ENCODE data around the gene IL5.
"Not testable (repeated sequence)": the region's sequence is repeated elsewhere in the genome, so short reads cannot be mapped to it uniquely, and the experiment has no call there.

Gene IL5

DNA sequence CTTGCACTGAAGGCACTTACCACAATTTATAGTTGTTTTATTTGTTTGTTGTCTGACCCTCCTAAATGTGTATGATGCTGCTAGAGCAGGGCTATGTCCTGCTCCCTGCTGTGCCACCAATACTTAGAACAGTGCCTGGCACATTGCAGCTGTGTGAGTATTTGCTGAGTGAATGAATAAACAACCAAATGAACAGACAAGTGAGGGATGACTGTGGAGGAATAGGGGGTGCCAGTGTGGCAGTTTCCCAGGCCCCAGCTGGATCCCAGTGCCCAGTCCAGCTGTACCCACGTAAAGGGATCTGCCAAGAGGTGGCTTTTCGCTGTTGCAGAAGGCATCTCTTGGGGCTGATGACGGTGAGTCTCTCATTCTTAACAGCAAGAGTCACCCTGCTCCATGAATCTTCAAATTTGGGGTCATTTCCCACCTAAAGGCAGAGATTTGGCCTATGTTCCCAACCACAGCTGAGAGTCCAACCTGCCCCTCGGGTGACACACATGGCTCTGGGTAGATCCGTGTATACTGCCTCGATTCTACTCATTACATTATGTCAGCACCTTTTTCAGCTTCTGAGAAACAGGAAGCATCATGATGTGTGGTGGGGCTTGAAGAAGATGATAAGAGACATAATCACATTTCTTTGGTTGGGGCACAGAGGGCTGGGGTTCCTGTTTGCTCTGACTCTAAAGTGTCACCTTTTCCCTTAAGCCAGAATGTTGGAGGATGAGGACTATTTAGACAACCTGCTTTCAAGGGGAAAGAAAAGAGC is 14.3 kb downstream of the IL5 start:
- DNase-seq, result peak in 1 of 5 donors; percentile 46

DNA sequence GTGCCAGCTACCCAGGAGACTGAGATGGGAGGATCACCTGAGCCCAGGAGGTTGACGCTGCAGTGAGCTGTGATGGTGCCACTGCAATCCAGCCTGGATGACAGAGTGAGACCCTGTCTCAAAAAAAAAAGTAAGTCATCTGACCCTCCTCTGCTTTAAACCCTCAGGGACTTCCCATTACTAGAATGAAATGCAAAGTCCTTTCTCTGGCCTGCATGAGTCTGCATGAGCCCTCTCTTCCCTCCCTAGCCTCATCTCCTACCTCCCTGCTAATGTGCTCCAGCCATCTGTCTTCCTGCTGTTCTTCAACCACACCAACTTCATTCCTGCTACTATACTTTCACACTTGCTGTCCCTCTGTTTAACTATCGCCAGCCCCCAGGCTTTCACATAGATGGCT is 15.3 kb downstream of the IL5 start:
- no peak for DNase-seq

DNA sequence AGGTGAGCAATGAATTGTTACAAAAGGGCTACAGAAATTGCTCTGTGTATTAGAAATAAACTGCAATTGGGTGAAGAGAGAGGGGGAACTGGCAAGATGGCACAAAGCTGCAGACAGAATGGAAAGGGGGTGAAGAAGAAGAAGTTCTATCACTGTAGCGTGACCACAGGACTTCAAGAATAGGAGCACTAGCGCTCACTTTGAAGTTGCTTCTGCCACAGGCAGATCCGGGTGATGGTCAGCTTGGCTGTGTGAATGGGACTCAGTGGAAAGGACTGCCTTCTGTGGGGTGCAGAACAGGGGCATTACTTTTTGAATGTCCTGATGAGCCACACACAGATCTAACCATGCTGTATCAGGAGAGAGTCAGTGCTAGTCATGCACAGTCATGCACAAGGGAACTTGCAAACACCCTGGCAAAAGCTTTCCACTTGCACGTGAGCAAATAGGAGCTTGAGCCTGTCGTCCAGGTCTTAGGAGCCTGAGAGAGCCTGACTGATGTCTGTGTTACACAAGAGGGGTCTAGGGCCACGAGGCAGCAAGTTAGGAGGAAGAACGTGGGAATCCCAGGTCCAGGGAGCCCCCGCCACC is 16.3 kb downstream of the IL5 start:
- no peak for DNase-seq

DNA sequence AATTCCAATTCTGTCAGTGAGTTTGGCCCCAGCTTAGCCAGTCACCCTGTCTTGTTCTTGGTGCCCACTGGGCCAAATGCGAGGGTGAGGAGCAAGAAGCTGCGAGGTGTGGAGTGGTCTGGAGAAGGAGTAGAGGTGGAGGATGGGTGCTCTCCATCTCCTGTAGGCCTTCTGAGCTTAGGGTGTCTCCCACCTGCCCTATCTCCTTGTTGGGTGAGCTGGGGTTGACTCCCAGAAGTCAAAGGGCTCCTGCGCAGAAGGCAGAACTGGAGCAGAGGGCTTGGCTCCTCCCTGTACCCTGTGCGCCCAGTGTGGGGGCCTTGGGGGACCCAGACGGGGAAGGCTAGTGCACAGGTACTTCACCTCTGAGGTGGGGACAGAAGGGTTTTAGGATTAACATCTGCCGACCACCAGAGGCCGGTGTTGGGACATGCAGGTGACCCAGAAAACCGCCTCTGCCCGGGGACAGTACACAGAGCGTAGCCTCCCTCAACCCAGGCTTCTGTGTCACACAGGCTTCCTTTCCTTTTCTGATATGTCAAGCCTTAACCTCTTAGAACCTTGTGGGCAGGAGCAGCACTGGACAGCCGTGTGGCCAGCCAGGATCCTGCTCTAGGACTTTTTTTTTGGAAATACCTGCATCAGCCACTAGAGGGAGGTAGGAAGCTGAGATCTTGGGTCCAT is 16.9 kb downstream of the IL5 start:
- DNase-seq, result peak in 3 of 5 donors; percentile 5 to 57 (median 22)

DNA sequence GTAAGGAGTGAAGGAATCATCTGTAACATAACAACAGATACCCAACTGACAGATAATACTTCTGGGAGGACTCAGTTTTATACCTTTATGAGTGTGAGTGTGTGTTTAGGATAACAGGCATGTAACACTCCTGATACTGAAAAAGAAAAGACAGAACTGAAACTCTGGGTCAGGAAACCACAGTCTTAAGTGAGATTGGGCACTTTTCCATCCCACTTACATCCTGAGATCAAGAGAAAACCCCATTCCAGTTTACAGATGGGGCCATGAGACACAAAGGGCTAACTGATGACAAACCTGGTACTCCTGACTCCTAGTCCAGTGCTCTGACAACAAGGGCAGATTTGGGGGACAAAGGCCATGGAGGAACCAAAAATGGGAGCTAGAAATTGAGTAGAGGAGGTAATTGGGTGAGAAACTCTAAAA is 18.0 kb downstream of the IL5 start:
- DNase-seq, result peak in 1 of 5 donors; percentile 49

DNA sequence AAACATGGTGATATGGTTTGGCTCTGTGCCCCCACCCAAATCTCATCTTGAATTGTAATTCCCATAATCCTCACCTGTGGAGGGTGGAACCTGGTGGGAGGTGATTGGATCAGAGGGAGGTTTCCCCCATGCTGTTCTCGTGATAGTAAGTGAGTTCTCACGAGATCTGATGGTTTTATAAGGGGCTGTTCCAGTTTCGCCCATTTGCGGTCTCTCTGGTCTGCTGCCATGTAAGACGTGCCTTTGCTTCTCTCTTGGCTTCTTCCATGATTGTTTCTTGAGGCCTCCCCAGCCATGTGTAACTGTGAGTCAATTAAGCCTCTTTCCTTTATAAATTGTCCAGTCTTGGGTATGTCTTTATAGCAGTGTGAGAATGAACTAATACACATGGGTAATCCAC is 18.4 kb downstream of the IL5 start:
- not testable (repeated sequence) for DNase-seq

DNA sequence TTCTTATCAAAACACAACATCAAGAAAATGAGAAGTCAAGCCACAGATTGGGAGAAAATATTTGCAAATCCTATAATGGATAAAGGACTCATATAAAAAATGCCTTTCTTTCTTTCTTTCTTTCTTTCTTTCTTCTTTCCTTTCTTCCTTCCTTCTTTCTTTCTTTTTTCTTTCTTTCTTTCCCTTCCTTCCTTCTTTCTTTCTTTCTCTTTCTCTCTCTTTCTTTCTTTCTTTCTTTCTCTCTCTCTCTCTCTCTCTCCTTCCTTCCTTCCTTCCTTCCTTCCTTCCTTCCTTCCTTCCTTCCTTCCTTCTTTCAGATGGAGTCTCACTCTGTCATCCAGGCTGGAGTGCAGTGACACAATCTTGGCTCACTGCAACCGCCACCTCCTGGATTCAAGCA is 21.3 kb downstream of the IL5 start:
- not testable (repeated sequence) for DNase-seq

DNA sequence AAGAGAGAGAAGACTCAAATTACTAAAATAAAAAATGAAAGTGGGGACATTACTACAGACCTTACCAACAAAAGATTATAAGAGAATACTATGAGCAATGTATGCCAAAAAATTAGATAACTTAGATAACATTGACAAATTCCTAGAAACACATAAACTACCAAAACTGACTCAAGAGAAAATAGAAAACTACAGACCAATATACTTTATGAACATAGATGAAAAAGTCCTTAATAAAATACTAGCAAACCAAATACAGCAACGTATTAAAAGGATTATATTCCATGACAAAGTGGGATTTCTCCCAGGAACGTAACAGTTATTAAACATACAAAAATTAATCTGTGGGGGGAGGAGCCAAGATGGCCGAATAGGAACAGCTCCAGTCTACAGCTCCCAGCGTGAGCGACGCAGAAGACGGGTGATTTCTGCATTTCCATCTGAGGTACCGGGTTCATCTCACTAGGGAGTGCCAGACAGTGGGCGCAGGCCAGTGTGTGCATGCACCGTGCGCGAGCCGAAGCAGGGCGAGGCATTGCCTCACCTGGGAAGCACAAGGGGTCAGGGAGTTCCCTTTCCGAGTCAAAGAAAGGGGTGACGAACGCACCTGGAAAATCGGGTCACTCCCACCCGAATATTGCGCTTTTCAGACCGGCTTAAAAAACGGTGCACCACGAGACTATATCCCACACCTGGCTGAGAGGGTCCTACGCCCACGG is 29.5 kb downstream of the IL5 start:
- DNase-seq, result not testable (repeated sequence)

DNA sequence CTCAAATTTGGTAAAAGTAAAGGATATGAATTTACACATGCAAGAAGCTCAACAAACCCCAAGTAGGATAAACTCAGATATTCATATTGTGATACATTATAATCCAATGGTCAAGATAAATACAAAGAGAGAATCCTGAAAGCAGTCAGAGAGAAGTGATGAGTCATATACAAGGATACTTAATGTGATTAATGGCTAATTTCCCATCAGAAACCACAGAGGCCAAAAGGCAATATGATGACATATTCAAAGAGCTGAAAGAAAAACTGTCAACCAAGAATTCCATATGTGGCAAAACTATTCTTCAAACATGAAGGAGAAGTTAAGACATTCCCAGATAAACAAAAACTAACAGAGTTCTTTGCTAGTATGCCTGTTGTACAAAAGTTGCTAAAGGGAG is 33.2 kb downstream of the IL5 start:
- no peak for DNase-seq

DNA sequence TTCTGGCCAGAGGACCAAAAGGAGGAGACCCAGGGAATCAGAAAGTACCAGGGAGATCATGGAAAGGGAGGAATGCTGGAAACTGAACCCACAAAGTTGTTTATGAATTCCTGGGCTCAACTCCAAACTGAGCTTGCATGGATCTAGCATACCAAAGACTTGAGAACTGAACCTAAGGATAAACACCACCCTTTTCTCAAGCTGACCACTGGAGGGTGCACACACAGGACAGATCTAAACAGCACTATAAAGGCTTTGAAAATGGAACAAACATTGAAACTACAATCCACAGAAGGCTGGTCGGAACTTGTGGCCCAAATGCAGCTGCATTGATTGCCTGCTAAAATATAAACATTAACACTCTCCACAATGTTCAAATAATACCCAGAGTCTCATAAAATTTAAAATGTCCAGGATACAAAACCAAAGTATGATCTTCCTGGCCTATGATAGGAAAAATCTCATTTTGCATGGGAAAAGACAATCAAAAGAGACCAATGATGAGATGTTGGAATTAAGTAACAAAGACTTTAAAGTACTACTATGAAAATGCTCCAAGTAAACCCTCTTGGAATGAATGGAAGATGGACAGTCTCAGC is 37.1 kb downstream of the IL5 start:
- DNase-seq, result peak in 1 of 5 donors; percentile 49

DNA sequence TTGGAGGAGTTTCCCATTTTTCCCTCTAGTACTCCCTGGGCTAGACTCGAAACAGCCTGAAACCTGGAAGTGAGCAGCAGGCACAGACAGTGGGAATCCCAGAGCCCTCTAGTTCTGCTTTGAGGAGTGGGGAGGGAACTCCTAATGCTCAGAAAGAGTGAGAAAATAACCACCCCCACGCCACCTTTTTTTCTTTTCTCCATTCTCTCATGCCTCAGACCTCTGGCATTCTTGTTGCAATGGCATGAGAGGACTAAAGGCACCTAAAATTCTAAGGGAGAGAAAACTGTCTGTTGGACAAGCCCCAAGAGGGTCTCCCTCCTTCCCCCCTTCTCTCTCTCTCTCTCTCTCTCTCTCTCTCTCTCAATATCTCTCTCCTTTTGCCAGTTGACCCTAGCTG is 37.7 kb downstream of the IL5 start:
- no peak for DNase-seq

DNA sequence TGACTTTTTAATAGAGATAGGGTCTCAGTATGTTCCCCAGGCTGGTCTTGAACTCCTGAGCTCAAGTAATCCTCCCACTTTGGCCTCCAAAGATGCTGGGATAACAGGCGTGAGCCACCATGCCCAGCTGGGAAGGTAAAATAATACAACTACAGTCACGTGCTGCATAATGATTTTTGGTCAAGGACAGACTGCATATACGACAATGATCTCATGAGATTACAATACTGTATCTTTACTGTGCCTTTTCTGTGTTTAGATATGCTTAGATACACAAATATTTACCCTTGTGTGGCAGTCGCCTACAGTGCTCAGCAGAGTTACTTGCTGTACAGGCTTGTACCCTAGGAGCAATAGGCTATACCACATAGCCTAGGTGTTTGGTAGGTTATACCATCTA is 38.6 kb downstream of the IL5 start:
- no peak for DNase-seq

DNA sequence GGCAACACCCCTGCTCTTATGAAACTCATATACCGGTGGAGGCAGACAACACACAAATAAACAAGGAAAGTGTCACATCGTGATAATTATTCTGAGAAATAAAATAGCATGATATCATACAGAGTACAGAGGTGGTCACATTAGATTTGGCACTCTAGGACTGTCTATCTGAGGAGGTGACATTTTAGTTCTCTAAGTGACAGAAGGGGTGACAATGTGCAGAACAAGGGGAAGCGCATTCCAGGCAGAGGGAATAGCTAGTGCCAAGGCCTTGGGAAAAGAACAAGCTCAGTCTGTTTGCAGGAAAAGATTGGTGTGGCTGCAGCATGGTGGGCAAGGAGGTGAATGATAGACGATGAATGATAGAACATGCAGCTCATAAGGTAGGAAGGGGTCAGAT is 40.1 kb downstream of the IL5 start:
- DNase-seq, result no peak

DNA sequence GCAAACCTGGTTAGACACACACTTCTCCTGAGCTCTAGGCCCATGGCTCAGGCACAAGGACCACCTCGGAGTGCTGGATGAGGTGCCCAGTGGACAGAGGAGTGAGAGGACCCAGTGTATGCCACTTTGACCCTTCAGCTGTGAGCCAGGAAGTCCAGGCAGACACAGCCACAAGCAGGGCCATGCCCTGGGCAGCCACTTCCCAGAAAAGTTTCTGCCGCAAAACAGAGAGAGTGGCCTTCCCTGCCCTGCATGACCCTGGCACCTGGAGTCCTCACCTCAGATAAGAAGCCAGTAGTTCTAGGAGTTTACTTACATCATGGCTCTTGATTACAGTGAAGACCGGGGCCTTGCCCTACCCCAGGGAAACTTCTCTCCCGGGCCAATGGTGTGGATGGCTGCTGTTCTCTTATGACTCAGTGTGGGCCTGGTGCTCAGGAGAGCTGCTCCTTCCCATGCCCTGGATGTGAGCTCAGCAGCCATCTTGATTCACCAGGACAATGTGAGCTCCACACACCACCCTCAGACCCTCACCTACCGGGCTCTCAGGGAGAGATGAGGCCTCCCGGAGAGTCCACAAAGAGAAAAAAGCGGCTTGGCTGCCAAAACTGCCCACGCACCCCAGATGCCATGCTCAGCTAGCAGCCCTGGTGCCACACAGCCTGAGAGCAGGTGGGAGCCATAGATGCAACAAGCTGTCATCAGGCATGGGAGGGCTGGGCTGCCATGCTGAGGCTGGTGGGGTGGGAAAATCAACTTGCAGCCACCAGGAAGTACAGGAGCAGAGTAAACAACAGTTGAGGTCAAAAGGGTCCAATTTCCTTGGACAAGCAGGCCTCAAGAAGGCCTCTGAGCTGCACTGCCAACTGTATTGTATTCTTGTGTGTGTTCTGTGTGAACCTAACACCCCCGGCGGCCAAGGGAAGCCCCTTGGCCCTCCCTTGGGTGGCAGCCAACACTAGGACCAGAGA is 41.1 kb downstream of the IL5 start:
- no peak for DNase-seq

DNA sequence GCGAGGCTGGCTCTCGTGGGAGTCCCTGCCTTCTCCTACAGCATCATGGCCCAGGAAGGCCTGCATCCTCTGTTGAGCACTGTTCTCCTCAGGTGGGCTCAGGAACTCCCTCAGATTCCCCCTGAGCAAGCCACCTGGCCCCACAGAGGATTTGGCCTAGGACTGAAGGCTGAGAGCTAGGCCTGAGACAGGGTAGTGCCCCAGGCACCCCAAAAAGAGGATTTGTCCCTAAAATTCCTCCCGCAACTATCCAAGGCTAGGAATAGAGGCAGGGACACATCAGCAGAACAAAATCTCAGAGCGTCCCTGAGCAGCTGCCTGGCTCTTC is 41.7 kb downstream of the IL5 start:
- DNase-seq, result no peak

DNA sequence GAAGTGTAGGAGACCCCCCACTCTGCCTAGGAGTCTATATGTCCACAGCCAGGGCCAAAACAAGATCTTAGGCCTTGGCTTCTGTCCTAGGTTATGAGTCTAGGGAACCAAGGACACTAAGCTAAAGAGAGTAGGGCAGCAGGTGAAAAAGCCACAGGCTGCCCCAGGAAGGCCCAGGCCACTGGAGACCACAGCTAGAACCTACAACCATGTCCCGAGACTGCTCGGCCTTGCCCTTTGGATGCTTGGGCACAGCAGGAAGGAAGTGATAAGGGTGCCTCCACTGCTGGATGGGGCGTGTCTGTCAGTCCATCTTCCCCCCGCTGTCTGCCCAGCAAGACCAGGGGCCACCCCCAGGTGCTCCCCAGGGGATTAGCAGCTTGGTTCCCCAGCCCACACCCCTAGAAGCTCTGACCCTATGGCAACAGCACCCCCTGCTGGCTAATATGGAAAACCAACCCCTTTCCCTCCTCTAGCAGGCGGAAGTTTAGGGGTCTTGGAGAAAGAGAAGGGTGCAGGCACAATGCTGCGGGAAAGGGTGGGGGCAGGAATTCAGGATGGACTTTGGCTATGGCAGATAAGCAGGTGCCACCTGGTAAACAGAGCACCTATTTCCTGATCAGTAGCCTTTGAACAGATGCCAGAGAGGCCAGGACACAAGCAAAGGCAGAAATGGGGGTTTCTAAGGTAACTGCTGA is 42.2 kb downstream of the IL5 start:
- peak; percentile 50 to 79 (median 63) for DNase-seq

DNA sequence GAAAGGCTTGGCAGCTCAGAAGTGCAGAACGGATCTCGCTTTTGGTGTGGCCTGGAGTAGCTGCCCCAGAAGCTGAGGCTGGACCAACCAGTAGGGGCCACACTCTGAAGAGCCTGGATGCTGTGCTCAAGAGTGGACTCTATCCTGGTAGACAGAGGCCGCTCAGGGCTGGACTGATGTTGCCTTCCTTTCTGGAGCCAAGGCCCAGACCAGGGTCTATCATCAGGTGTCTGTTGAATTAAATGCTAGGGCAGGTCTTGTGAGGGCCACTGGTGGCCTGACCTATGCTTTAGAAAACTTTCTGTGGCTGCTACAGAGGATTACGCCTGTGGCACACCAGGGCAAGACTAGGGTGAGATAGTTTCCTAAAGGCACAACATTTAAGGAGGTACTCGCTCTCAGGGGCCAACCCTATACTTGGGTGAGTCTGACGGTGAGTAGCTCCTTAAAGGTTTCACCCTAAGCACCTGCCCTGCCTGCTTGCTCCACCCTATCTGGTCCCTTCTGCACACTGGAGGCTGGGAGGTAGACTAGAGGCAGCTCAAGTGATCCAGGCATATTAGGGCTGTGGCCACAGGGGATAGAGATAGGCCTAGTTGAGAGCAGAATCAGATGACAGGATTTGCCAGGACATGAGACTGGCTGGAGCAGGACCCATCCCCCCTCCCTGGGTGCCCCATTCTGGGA is 42.9 kb downstream of the IL5 start:
- no peak for DNase-seq

DNA sequence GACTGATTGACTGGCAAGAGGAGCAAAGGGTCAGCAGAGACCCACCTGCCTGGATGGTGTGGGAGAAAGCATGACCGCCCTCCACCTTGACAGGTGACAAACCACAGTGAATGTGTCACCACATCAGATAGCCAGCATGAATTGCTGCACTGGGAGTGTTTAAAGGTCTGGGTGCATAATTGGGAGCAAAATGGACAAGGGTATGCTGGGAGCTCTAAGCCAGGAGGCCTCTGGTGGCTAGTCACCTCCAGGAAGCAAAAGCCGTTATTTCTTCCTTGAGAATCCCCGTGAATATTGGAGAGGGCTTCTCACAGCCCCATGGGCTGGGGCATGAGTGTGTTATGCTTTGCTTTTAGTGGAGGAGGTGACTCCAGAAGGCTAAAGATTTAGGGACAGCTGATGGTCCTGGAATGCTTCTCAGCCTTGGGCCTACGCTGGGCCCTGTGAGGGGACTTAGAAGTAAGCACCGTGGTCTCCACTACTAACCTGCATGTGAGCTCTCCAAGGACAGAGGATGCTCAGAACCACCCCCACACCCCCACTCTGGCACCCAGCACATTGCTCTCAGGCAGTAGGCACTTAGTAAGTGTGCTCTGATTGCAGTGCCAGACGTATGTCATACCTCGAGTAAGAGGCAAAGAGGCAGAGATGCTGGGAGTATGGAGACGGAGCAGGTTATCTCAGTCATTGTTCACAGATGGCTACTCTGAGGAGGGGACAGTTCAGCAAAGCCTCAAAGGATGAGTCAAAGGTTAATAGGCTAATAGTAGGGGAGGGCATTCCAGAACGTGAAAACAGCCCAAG is 43.7 kb downstream of the IL5 start:
- peak in 1 of 5 donors; percentile 13 for DNase-seq

DNA sequence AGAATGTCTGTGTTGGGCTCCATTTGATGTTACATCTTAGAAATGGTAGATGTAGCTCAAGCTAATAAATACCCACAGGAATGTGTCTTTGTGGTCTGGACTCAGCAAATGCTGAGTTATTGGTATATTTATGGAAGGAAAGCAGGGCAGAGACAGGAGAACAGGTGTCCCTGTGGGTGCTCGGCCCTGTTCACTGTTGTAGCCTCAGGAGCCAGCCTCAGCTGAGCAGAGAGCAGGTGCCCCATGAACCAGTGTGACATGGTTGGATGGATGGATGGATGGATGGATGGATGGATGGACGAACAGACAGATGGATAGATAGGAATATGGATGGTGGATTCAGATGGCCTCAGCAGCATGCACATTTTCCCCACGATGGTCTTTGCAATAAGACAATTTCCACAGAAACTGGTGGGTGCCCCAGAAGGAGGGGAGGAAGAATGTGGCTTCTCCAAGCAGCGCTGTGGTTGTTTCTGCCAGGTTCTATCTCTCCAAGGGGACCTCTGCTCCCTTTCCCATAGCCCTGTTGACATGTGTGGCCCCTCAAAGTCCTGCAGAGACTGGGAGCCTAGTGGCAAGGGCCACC is 44.5 kb downstream of the IL5 start:
- DNase-seq, result no peak
